Neural progenitor cell (in vitro differentiated cells): ENCODE data around the gene PSMB9. TPM values are rescaled to one million over a fixed set of nuclear protein-coding genes. Genes with fewer than 3 reads are reported as not detected.

ENCODE experiments used
- DNase-seq: peaks from one replicate; pipeline ENCODE4 v3.0.0-alpha.2; 2016; ENCODE audit warnings: low spot score
- H2AFZ ChIP-seq: fragments of 200-600 bp; sonication (generic); replicated peaks from 2 replicates; pipeline ENCODE4 v1.6.1; 2016; ENCODE audit warnings: antibody characterized with exemption
- H3F3A ChIP-seq: fragments of 200-600 bp; sonication (generic); 2 replicates; pipeline ENCODE4 v1.6.1; 2016; ENCODE audit warnings: antibody characterized with exemption, low read depth
- H3K27ac ChIP-seq: fragments of 200-600 bp; sonication (generic); 2 replicates; pipeline ENCODE4 v1.5.1; 2016; ENCODE audit warnings: mild to moderate bottlenecking
- H3K27me3 ChIP-seq: fragments of 200-600 bp; sonication (generic); 2 replicates; pipeline ENCODE4 v1.6.1; 2016; ENCODE audit warnings: mild to moderate bottlenecking, moderate library complexity
- H3K36me3 ChIP-seq: fragments of 200-600 bp; sonication (generic); 2 replicates; pipeline ENCODE4 v1.5.1; 2016
- H3K4me1 ChIP-seq: fragments of 200-600 bp; sonication (generic); 2 replicates; pipeline ENCODE4 v1.6.1; 2016; ENCODE audit warnings: mixed run types
- H3K4me2 ChIP-seq: fragments of 200-600 bp; sonication (generic); 2 replicates; pipeline ENCODE4 v1.6.1; 2016
- H3K4me3 ChIP-seq: fragments of 200-600 bp; sonication (generic); 2 replicates; pipeline ENCODE4 v1.5.1; 2016
- H3K79me2 ChIP-seq: fragments of 200-600 bp; sonication (generic); 2 replicates; pipeline ENCODE4 v1.6.1; 2016; ENCODE audit warnings: low read depth
- H3K9ac ChIP-seq: fragments of 200-600 bp; sonication (generic); 2 replicates; pipeline ENCODE4 v1.6.1; 2016
- H3K9me3 ChIP-seq: fragments of 200-600 bp; sonication (generic); 2 replicates; pipeline ENCODE4 v1.5.1; 2016; ENCODE audit warnings: low read depth
- H4K20me1 ChIP-seq: fragments of 200-600 bp; sonication (generic); 2 replicates; pipeline ENCODE4 v1.6.1; 2016; ENCODE audit warnings: low read depth
- H3K27ac Mint-ChIP-seq: 3 replicates; pipeline ENCODE4 v1.8.0; 2021; ENCODE audit warnings: mixed read lengths
- H3K27me3 Mint-ChIP-seq: 2 replicates; pipeline ENCODE4 v1.8.0; 2022; ENCODE audit warnings: low read depth, mild to moderate bottlenecking, inconsistent platforms, moderate library complexity, mixed read lengths; ENCODE audit not compliant: insufficient read depth
- H3K36me3 Mint-ChIP-seq: 3 replicates; pipeline ENCODE4 v1.8.0; 2021; ENCODE audit warnings: mixed read lengths
- H3K4me1 Mint-ChIP-seq: 3 replicates; pipeline ENCODE4 v1.8.0; 2021; ENCODE audit warnings: mixed read lengths
- H3K4me3 Mint-ChIP-seq: 3 replicates; pipeline ENCODE4 v1.8.0; 2021; ENCODE audit warnings: mild to moderate bottlenecking, moderate library complexity, mixed read lengths
- H3K9me3 Mint-ChIP-seq: 3 replicates; pipeline ENCODE4 v1.8.0; 2020; ENCODE audit warnings: mixed read lengths
- CTCF ChIP-seq: fragments of 200-600 bp; sonication (generic); IDR thresholded peaks from 2 replicates; pipeline ENCODE4 v1.5.1; 2017; ENCODE audit warnings: antibody characterized with exemption, mild to moderate bottlenecking
- EZH2 ChIP-seq: fragments of 200-600 bp; sonication (generic); IDR thresholded peaks from 2 replicates; pipeline ENCODE4 v1.6.1; 2017; ENCODE audit warnings: antibody characterized with exemption, mild to moderate bottlenecking, moderate library complexity
- EZH2phosphoT487 ChIP-seq: fragments of 200-600 bp; sonication (generic); IDR thresholded peaks from 2 replicates; pipeline ENCODE4 v1.6.1; 2017; ENCODE audit warnings: antibody characterized with exemption
- total RNA-seq: library from RNA; depleted of rRNA; stranded (reverse); fragments of >200 nt; gene quantifications from 2 replicates; pipeline ENCODE4 v1.2.3, GENCODE V29; 2015; ENCODE audit warnings: low replicate concordance

The PSMB9 gene
- total RNA-seq, 1 donor from 2014 or later: not detected

GRCh38 chr6:32855467-32856174 is 1.6 kb downstream of the PSMB9 start:
- H3K4me3 ChIP-seq: no peak overlapping the region
- Mint-ChIP-seq H3K27me3 (peaks cover 70% of the 10 kb centered on the region), H3K27ac (no peak overlapping the region), H3K36me3 (no peaks in the 10 kb centered on the region), H3K4me3 (no peak overlapping the region), H3K4me1 (peaks cover 8% of the 10 kb centered on the region), H3K9me3 (peaks cover under 1% of the 10 kb centered on the region)
- no peaks in the 10 kb centered on the region for H3K79me2 ChIP-seq
- H2AFZ ChIP-seq: no peak overlapping the region
- peaks cover 70% of the 10 kb centered on the region for H3K27me3 ChIP-seq
- H3K36me3 ChIP-seq: no peaks in the 10 kb centered on the region
- peaks cover 5% of the 10 kb centered on the region for H3F3A ChIP-seq
- TF ChIP-seq EZH2 (no peak), EZH2phosphoT487 (no peak), CTCF (no peak)
- no peak for DNase-seq
- no peak overlapping the region for H3K9ac ChIP-seq
- H4K20me1 ChIP-seq: no peaks in the 10 kb centered on the region
- no peaks in the 10 kb centered on the region for H3K9me3 ChIP-seq
- H3K27ac ChIP-seq: no peak overlapping the region
- H3K4me1 ChIP-seq: no peaks in the 10 kb centered on the region
- no peak overlapping the region for H3K4me2 ChIP-seq

GRCh38 chr6:32857156-32857891 is 3.3 kb downstream of the PSMB9 start:
- H3K27ac ChIP-seq: no peak overlapping the region
- H3K4me1 ChIP-seq: peaks cover 3% of the 10 kb centered on the region
- Mint-ChIP-seq H3K4me3 (no peak overlapping the region), H3K9me3 (no peaks in the 10 kb centered on the region), H3K36me3 (no peaks in the 10 kb centered on the region), H3K27ac (no peak overlapping the region), H3K4me1 (peaks cover 8% of the 10 kb centered on the region), H3K27me3 (peaks cover 53% of the 10 kb centered on the region)
- H3K79me2 ChIP-seq: no peaks in the 10 kb centered on the region
- H3K9me3 ChIP-seq: no peaks in the 10 kb centered on the region
- H4K20me1 ChIP-seq: no peaks in the 10 kb centered on the region
- no peak overlapping the region for H3K4me3 ChIP-seq
- TF ChIP-seq EZH2phosphoT487 (no peak), CTCF (no peak), EZH2 (no peak)
- H3K27me3 ChIP-seq: peaks cover 56% of the 10 kb centered on the region
- H3K4me2 ChIP-seq: no peak overlapping the region
- no peaks in the 10 kb centered on the region for H3K36me3 ChIP-seq
- H2AFZ ChIP-seq: no peak overlapping the region
- peaks cover 5% of the 10 kb centered on the region for H3F3A ChIP-seq
- H3K9ac ChIP-seq: no peak overlapping the region
- DNase-seq: no peak

GRCh38 chr6:32858194-32858593 is 4.2 kb downstream of the PSMB9 start:
- Histone ChIP-seq H3K27me3 (peaks cover 47% of the 10 kb centered on the region), H3K27ac (no peak overlapping the region)
- H3K27me3 Mint-ChIP-seq: peaks cover 44% of the 10 kb centered on the region

More at GRCh38 chr6:32858194-32858593, 4.2 kb downstream of the PSMB9 start:
- H3K79me2 ChIP-seq: no peaks in the 10 kb centered on the region
- no peaks in the 10 kb centered on the region for H3K9me3 ChIP-seq
- H3F3A ChIP-seq: peaks cover 3% of the 10 kb centered on the region
- Mint-ChIP-seq H3K36me3 (no peaks in the 10 kb centered on the region), H3K4me1 (peaks cover 5% of the 10 kb centered on the region), H3K4me3 (no peak overlapping the region), H3K27ac (no peak overlapping the region), H3K9me3 (no peaks in the 10 kb centered on the region)
- no peak overlapping the region for H3K4me3 ChIP-seq
- no peak overlapping the region for H3K9ac ChIP-seq
- no peak overlapping the region for H2AFZ ChIP-seq
- no peaks in the 10 kb centered on the region for H4K20me1 ChIP-seq
- no peak overlapping the region for H3K4me2 ChIP-seq
- TF ChIP-seq EZH2: no peak
- TF ChIP-seq CTCF: no peak
- no peak for TF ChIP-seq EZH2phosphoT487
- peaks cover 3% of the 10 kb centered on the region for H3K4me1 ChIP-seq
- DNase-seq: no peak
- no peaks in the 10 kb centered on the region for H3K36me3 ChIP-seq
